Keratinocyte (primary cell): ENCODE measurements around the gene FHIT. TPM values are rescaled to one million over a fixed set of nuclear protein-coding genes. Genes with fewer than 3 reads are reported as not detected.

Source experiments
- DNase-seq: peaks from one replicate; pipeline ENCODE4 v3.0.0-alpha.2; 2011; ENCODE audit warnings: low read depth, missing footprints, low spot score
- FAIRE-seq: peaks from 2 replicates; lab custom pipeline; 2011; peaks lifted over from hg19 to GRCh38; lab: Jason Lieb, UNC
- H2AFZ ChIP-seq: 2 replicates; pipeline ENCODE4 v1.6.0; 2012; ENCODE audit warnings: low read length, control low read depth, inconsistent platforms; ENCODE audit not compliant: control insufficient read depth
- H3K27ac ChIP-seq: 2 replicates; pipeline ENCODE4 v1.5.1; 2011; ENCODE audit warnings: low read length; ENCODE audit not compliant: control insufficient read depth, insufficient read depth
- H3K27me3 ChIP-seq: 3 replicates; pipeline ENCODE4 v1.6.0; 2011; ENCODE audit warnings: low read length; ENCODE audit not compliant: control insufficient read depth, insufficient read depth; ENCODE audit errors: extremely low read depth
- H3K36me3 ChIP-seq, 2 experiments: 2 replicates in 1 of 2; 3 replicates in 1 of 2; pipeline ENCODE4 v1.5.1; 2011; ENCODE audit warnings: low read length in 2 of 2, mild to moderate bottlenecking in 1 of 2; ENCODE audit not compliant: control insufficient read depth in 2 of 2, insufficient read depth in 2 of 2; ENCODE audit errors: extremely low read depth in 1 of 2
- H3K4me1 ChIP-seq: 3 replicates; pipeline ENCODE4 v1.5.1; 2011; ENCODE audit warnings: low read length; ENCODE audit not compliant: control insufficient read depth, insufficient read depth; ENCODE audit errors: extremely low read depth
- H3K4me2 ChIP-seq: 3 replicates; pipeline ENCODE4 v1.6.0; 2011; ENCODE audit warnings: low read depth, low read length; ENCODE audit not compliant: control insufficient read depth, insufficient read depth; ENCODE audit errors: extremely low read depth
- H3K4me3 ChIP-seq, 3 experiments: fragments of 200-600 bp in 1 of 3; sonication (generic) in 1 of 3; 2 replicates in 2 of 3; 3 replicates in 1 of 3; pipeline ENCODE4 v1.5.1; 2011 to 2016; ENCODE audit warnings: low read length in 3 of 3, mild to moderate bottlenecking in 3 of 3, control low read depth in 2 of 3, inconsistent platforms in 1 of 3, low read depth in 1 of 3, mixed read lengths in 1 of 3, mixed run types in 1 of 3, moderate library complexity in 1 of 3; ENCODE audit not compliant: control insufficient read depth in 2 of 3, insufficient read depth in 2 of 3; ENCODE audit errors: extremely low read depth in 1 of 3
- H3K79me2 ChIP-seq: 2 replicates; pipeline ENCODE4 v1.6.0; 2012; ENCODE audit warnings: low read length; ENCODE audit not compliant: control insufficient read depth, insufficient read depth
- H3K9ac ChIP-seq: 3 replicates; pipeline ENCODE4 v1.6.0; 2011; ENCODE audit warnings: low read length; ENCODE audit not compliant: control insufficient read depth, insufficient read depth; ENCODE audit errors: extremely low read depth
- H3K9me1 ChIP-seq: 3 replicates; pipeline ENCODE4 v1.6.0; 2011; ENCODE audit warnings: low read length; ENCODE audit not compliant: control insufficient read depth, insufficient read depth; ENCODE audit errors: extremely low read depth
- H3K9me3 ChIP-seq: 2 replicates; pipeline ENCODE4 v1.5.1; 2012; ENCODE audit warnings: low read depth, low read length; ENCODE audit not compliant: control insufficient read depth
- H4K20me1 ChIP-seq: 3 replicates; pipeline ENCODE4 v1.6.0; 2011; ENCODE audit warnings: low read length; ENCODE audit not compliant: control insufficient read depth, insufficient read depth; ENCODE audit errors: extremely low read depth
- CTCF ChIP-seq, 3 experiments: IDR thresholded peaks in 1 of 3; conservative IDR thresholded peaks in 1 of 3; optimal IDR thresholded peaks in 1 of 3; 2 replicates in 2 of 3; 3 replicates in 1 of 3; pipeline versions ENCODE3 to v1.5.1; 2011; ENCODE audit warnings: low read length in 3 of 3, mild to moderate bottlenecking in 3 of 3, moderate library complexity in 2 of 3, control low read depth in 1 of 3, inconsistent platforms in 1 of 3; ENCODE audit not compliant: insufficient read depth in 2 of 3; ENCODE audit errors: extremely low read depth in 1 of 3
- EZH2 ChIP-seq: IDR thresholded peaks from one replicate; pipeline ENCODE4 v1.6.1; 2012; ENCODE audit warnings: inconsistent platforms, mild to moderate bottlenecking, low read length, moderate library complexity
- dilution Hi-C: fragments of 300-500 bp; cut with MboI; formaldehyde crosslinking; loops from one replicate; pipeline ENCODE4 v1.7.0; 2020; ENCODE audit warnings: low sequenced_read_pairs; ENCODE audit not compliant: extremely low pct_ligation_motif_present
- polyA plus RNA-seq, 5 experiments: library from polyadenylated mRNA; depleted of rRNA in 3 of 5; stranded (reverse) in 3 of 5; stranded (forward) in 1 of 5; unstranded in 1 of 5; fragments of >200 nt; gene quantifications; 1 replicate in 1 of 5; 2 replicates in 3 of 5; 3 replicates in 1 of 5; pipeline versions ENCODE4 v1.2.1 to v1.2.3, GENCODE V29; 2011 to 2012; ENCODE audit warnings: missing spikeins in 2 of 5, low read depth in 1 of 5, low replicate concordance in 1 of 5

FHIT gene
- polyA plus RNA-seq, 1 donor (not counting 4 experiments of a cell fraction or from before 2014, with no cell fraction given), result 2.2 TPM

DNA sequence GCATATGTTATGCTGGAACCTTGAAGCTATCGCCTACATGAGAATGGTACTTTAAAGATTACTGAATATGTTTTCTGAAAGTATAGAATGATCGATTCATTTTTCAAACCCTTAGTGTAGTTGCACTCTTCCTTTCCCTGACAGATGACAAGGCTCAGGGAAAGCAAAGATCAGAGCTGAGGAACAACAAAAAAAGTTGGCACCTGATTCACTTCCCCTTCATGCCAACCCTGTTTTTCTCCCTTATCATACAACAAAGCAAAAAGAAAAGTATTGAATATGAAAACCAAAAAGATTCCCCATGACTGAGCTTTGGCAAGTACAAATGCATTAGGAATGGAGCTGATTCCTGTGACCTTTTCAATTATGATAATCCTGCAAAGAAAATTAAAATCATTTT lies 1012.7 kb downstream of the FHIT start:
- H3K4me3 ChIP-seq, result no peak overlapping the region
- no peak for TF ChIP-seq EZH2
- TF ChIP-seq CTCF (optimal IDR thresholded peaks at IDR 0.05 in 1 of 3, IDR thresholded peaks at IDR 0.05 in 1 of 3, conservative IDR thresholded peaks at IDR 0.05 in 1 of 3; ENCODE audit: extremely low read depth in 1 of 3, insufficient read depth in 2 of 3, low read length in 3 of 3), result no peak
- H3K9me1 ChIP-seq, result no peaks in the 10 kb centered on the region
- no peaks in the 10 kb centered on the region for H3K79me2 ChIP-seq
- FAIRE-seq, result no peak
- H3K27me3 ChIP-seq, result no peaks in the 10 kb centered on the region
- no peak overlapping the region for H3K4me2 ChIP-seq
- no peak overlapping the region for H3K9ac ChIP-seq
- DNase-seq, result no peak
- no peak overlapping the region for H3K27ac ChIP-seq
- H2AFZ ChIP-seq, result no peak overlapping the region
- H4K20me1 ChIP-seq, result no peaks in the 10 kb centered on the region
- H3K4me1 ChIP-seq, result no peaks in the 10 kb centered on the region
- no peaks in the 10 kb centered on the region for H3K9me3 ChIP-seq
- H3K36me3 ChIP-seq, result no peaks in the 10 kb centered on the region
- dilution Hi-C loops, result no loop called here

DNA sequence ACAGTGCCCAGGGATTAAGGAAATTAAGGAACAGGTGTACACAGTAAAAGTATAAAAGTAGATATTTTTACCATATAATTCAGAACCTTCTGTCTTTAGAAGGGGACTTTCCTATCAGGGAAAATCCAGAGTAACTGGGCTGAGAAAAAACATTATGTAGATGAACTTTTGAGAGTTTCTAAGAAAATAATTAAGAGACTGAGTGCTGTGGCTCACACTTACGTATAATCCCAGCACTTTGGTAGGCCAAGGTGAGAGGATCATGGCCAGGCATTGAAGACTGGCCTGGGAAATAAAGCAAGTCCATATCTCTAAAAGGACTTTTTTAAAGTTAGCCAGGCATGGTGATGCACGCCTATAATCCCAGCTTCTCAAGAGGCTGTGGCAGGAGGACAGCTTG lies 1021.8 kb downstream of the FHIT start:
- Histone ChIP-seq H2AFZ (no peak overlapping the region), H4K20me1 (no peaks in the 10 kb centered on the region), H3K4me1 (no peaks in the 10 kb centered on the region), H3K4me3 (no peak overlapping the region), H3K36me3 (no peaks in the 10 kb centered on the region), H3K9me3 (no peaks in the 10 kb centered on the region), H3K9ac (no peak overlapping the region), H3K27ac (no peak overlapping the region), H3K9me1 (no peaks in the 10 kb centered on the region), H3K4me2 (no peak overlapping the region), H3K27me3 (no peaks in the 10 kb centered on the region), H3K79me2 (no peaks in the 10 kb centered on the region)
- dilution Hi-C loops, result no loop called here
- no peak for TF ChIP-seq EZH2
- TF ChIP-seq CTCF (optimal IDR thresholded peaks at IDR 0.05 in 1 of 3, IDR thresholded peaks at IDR 0.05 in 1 of 3, conservative IDR thresholded peaks at IDR 0.05 in 1 of 3; ENCODE audit: extremely low read depth in 1 of 3, insufficient read depth in 2 of 3, low read length in 3 of 3), result no peak
- DNase-seq, result no peak
- no peak for FAIRE-seq
